Measurements from ENCODE around the gene C1GALT1. TPM values are rescaled to one million over a fixed set of nuclear protein-coding genes. Genes with fewer than 3 reads are reported as not detected.

The C1GALT1 gene
- total RNA-seq, 1 experiment from 2014 or later, result 81.5 TPM

GRCh38 chr7:7157887-7158271 is 24.5 kb upstream of the C1GALT1 start:
- H3K27ac ChIP-seq (ENCODE audit: insufficient read length, low read depth, low read length), result no peak overlapping the region

More at GRCh38 chr7:7157887-7158271, 24.5 kb upstream of the C1GALT1 start:
- no peak overlapping the region for H4K5ac ChIP-seq (ENCODE audit: insufficient read length, low read depth, low read length)
- H3K4ac ChIP-seq (ENCODE audit: low read depth, low read length), result no peak overlapping the region
- H3K14ac ChIP-seq (ENCODE audit: insufficient read depth, low read length), result no peak overlapping the region
- no peaks in the 10 kb centered on the region for H3K23me2 ChIP-seq (ENCODE audit: insufficient read length, low read depth, low read length, poor library complexity, severe bottlenecking)
- H3K18ac ChIP-seq (ENCODE audit: insufficient read length, low read depth, low read length), result no peak overlapping the region
- TF ChIP-seq CTCF (conservative IDR thresholded peaks at IDR 0.05), result no peak
- H2BK5ac ChIP-seq (ENCODE audit: insufficient read length, low read length), result no peak overlapping the region
- H2AK5ac ChIP-seq (ENCODE audit: insufficient read length, low read length), result no peak overlapping the region
- H3K23ac ChIP-seq (ENCODE audit: insufficient read length, low read depth, low read length), result no peak overlapping the region
- H3K79me1 ChIP-seq (ENCODE audit: insufficient read depth, low read depth, low read length, poor library complexity, severe bottlenecking), result no peaks in the 10 kb centered on the region
- no peak overlapping the region for H4K8ac ChIP-seq (replicated peaks; ENCODE audit: insufficient read length, low read depth, low read length)
- no peak overlapping the region for H3K4me2 ChIP-seq (ENCODE audit: insufficient read depth, insufficient read length, low read length)
- no peaks in the 10 kb centered on the region for H3K27me3 ChIP-seq (ENCODE audit: insufficient read depth, low read length)
- H3K4me1 ChIP-seq (ENCODE audit: insufficient read depth, low read length), result no peaks in the 10 kb centered on the region
- no peak overlapping the region for H3K56ac ChIP-seq (ENCODE audit: insufficient read length, low read depth, low read length)
- no peak overlapping the region for H2BK12ac ChIP-seq (ENCODE audit: insufficient read length, low read depth, low read length)
- peaks cover 12 to 22% (median 18%) of the 10 kb centered on the region in 3 experiments for H3K36me3 Mint-ChIP-seq (ENCODE audit: insufficient read depth in 1 of 3, low read depth in 3 of 3)
- H3K79me2 ChIP-seq (ENCODE audit: insufficient read depth, low read length), result no peaks in the 10 kb centered on the region
- H3K4me1 Mint-ChIP-seq, result no peaks in the 10 kb centered on the region
- H2BK20ac ChIP-seq (ENCODE audit: low read depth, low read length, poor library complexity, severe bottlenecking), result no peak overlapping the region
- no peaks in the 10 kb centered on the region for H3K9me3 ChIP-seq (ENCODE audit: control insufficient read depth, low read depth, low read length)
- no peak for DNase-seq
- H4K91ac ChIP-seq (ENCODE audit: insufficient read length, low read depth, low read length), result no peak overlapping the region
- H3T11ph ChIP-seq (ENCODE audit: low read length), result no peak overlapping the region
- H2BK120ac ChIP-seq (ENCODE audit: low read depth, low read length, poor library complexity, severe bottlenecking), result no peak overlapping the region
- H3K9me3 Mint-ChIP-seq, result peaks cover 23 to 30% of the 10 kb centered on the region in 2 experiments
- H4K20me1 ChIP-seq (ENCODE audit: control insufficient read depth, insufficient read depth, insufficient read length), result no peaks in the 10 kb centered on the region
- H2BK15ac ChIP-seq (ENCODE audit: low read depth, low read length), result no peak overlapping the region
- H3K27me3 Mint-ChIP-seq (ENCODE audit: low read depth), result no peaks in the 10 kb centered on the region; the same call in 1 of the 2 replicates
- H3K4me3 Mint-ChIP-seq, result no peak overlapping the region
- no peak overlapping the region for H3K9ac ChIP-seq (ENCODE audit: extremely low read depth, insufficient read length, low read length)
- H2AFZ ChIP-seq (ENCODE audit: low read length), result no peak overlapping the region
- no peak overlapping the region for H3K27ac Mint-ChIP-seq
